B cell (primary cell): ENCODE data around the gene RGS6. TPM values are rescaled to one million over a fixed set of nuclear protein-coding genes. Genes with fewer than 3 reads are reported as not detected.

Experiments
- ATAC-seq: fragments of 200-7000 bp; cut with Tn5 transposase; one replicate; pipeline ENCODE4 v1.10.0; 2021; ENCODE audit warnings: low read depth, mild to moderate bottlenecking, moderate number of reproducible peaks, moderate library complexity
- CTCF ChIA-PET: fragments of 350-600 bp; sonication (Branson Sonifier 250); formaldehyde crosslinking; loops from one replicate; lab custom pipeline; 2021; ENCODE audit warnings: antibody characterized with exemption, inconsistent platforms; lab: Charles Lee
- POLR2A ChIA-PET: fragments of 350-600 bp; sonication (Branson Sonifier 250); formaldehyde crosslinking; loops from one replicate; lab custom pipeline; 2021; ENCODE audit warnings: antibody characterized with exemption; lab: Charles Lee
- DNase-seq: peaks from one replicate; pipeline ENCODE4 v3.0.0; 2013
- H2AFZ ChIP-seq: 2 replicates; pipeline ENCODE4 v1.6.1; 2012; ENCODE audit warnings: mild to moderate bottlenecking, low read depth, low read length; ENCODE audit not compliant: insufficient read depth, poor library complexity, severe bottlenecking
- H3K27ac ChIP-seq, 2 donors: 1 replicate in 1 of 2; 2 replicates in 1 of 2; pipeline ENCODE4 v1.5.1; 2012 to 2013; ENCODE audit warnings: low read length in 2 of 2, mild to moderate bottlenecking in 2 of 2, moderate library complexity in 1 of 2
- H3K27me3 ChIP-seq, 4 experiments: fragments of 200-600 bp in 1 of 4; sonication (generic) in 1 of 4; replicated peaks in 1 of 4; 1 replicate in 2 of 4; 2 replicates in 2 of 4; pipeline versions ENCODE4 v1.6.1 to v1.7.0; 2013 to 2016; ENCODE audit warnings: low read length in 3 of 4, mild to moderate bottlenecking in 2 of 4, mixed read lengths in 1 of 4, moderate library complexity in 1 of 4; ENCODE audit not compliant: insufficient read depth in 4 of 4, control insufficient read depth in 3 of 4; ENCODE audit errors: control extremely low read depth in 1 of 4
- H3K36me3 ChIP-seq, 2 experiments: replicated peaks in 1 of 2; 1 replicate in 1 of 2; 2 replicates in 1 of 2; pipeline versions ENCODE4 v1.6.1 to v1.7.1; 2013; ENCODE audit warnings: low read length in 1 of 2; ENCODE audit not compliant: insufficient read depth in 2 of 2, control insufficient read depth in 1 of 2; ENCODE audit errors: control extremely low read depth in 1 of 2, extremely low read depth in 1 of 2
- H3K4me1 ChIP-seq, 2 donors: fragments of 200-600 bp in 1 of 2; sonication (generic) in 1 of 2; 1 replicate in 1 of 2; 2 replicates in 1 of 2; pipeline versions ENCODE4 v1.5.1 to v1.6.1; 2013 to 2017; ENCODE audit warnings: low read length in 2 of 2; ENCODE audit not compliant: control insufficient read depth in 2 of 2, insufficient read depth in 2 of 2
- H3K4me2 ChIP-seq: replicated peaks from 2 replicates; pipeline ENCODE3; 2012; ENCODE audit warnings: mild to moderate bottlenecking, low read depth, low read length; ENCODE audit not compliant: poor library complexity, severe bottlenecking
- H3K4me3 ChIP-seq, 5 experiments: fragments of 200-600 bp in 1 of 5; sonication (generic) in 1 of 5; 1 replicate in 3 of 5; 2 replicates in 2 of 5; pipeline versions ENCODE4 v1.5.1 to v1.7.0; 2011 to 2016; ENCODE audit warnings: low read length in 4 of 5, mild to moderate bottlenecking in 4 of 5, low read depth in 2 of 5, control low read depth in 1 of 5, moderate library complexity in 1 of 5; ENCODE audit not compliant: insufficient read depth in 1 of 5; ENCODE audit errors: control extremely low read depth in 1 of 5, extremely low read depth in 1 of 5
- H3K79me2 ChIP-seq: fragments of 200-600 bp; sonication (generic); one replicate; pipeline ENCODE4 v1.6.0; 2016; ENCODE audit warnings: low read length; ENCODE audit not compliant: control insufficient read depth, insufficient read depth
- H3K9ac ChIP-seq: fragments of 200-600 bp; sonication (generic); 2 replicates; pipeline ENCODE4 v1.6.1; 2017; ENCODE audit warnings: mild to moderate bottlenecking, low read length, moderate library complexity
- H3K9me3 ChIP-seq, 3 donors: one replicate each; pipeline versions ENCODE4 v1.6.1 to v1.7.1; 2013; ENCODE audit warnings: low read length in 2 of 3; ENCODE audit not compliant: control insufficient read depth in 2 of 3, insufficient read depth in 1 of 3; ENCODE audit errors: control extremely low read depth in 1 of 3
- H4K20me1 ChIP-seq: 2 replicates; pipeline ENCODE4 v1.6.0; 2012; ENCODE audit warnings: mild to moderate bottlenecking, low read length; ENCODE audit not compliant: insufficient read depth, control insufficient read depth, poor library complexity, severe bottlenecking
- H3K27ac Mint-ChIP-seq: one replicate; pipeline ENCODE4 v1.8.0; 2021; ENCODE audit warnings: mixed read lengths
- H3K27me3 Mint-ChIP-seq: one replicate; pipeline ENCODE4 v1.8.0; 2021; ENCODE audit warnings: mixed read lengths
- H3K4me1 Mint-ChIP-seq: one replicate; pipeline ENCODE4 v1.8.0; 2021; ENCODE audit warnings: mixed read lengths
- H3K4me3 Mint-ChIP-seq: one replicate; pipeline ENCODE4 v1.8.0; 2021; ENCODE audit warnings: mixed read lengths
- H3K9me3 Mint-ChIP-seq: one replicate; pipeline ENCODE4 v1.8.0; 2022; ENCODE audit warnings: mixed read lengths; ENCODE audit not compliant: insufficient read depth
- EZH2 ChIP-seq: IDR thresholded peaks from 2 replicates; pipeline ENCODE4 v1.6.1; 2012; ENCODE audit warnings: borderline replicate concordance, low read depth, mild to moderate bottlenecking, moderate library complexity, low read length; ENCODE audit not compliant: insufficient read depth, poor library complexity, severe bottlenecking
- WGBS: methylation state at CpG from one replicate; pipeline ENCODE4 v1.1.5; 2013; ENCODE audit warnings: missing lambda C conversion rate; ENCODE audit not compliant: insufficient coverage; 5-methylcytosine and 5-hydroxymethylcytosine counted together
- intact Hi-C: fragments of 100-400 bp; cut with micrococcal nuclease; formaldehyde crosslinking; loops from one replicate; pipeline ENCODE4 v1.10.0; 2022
- polyA plus RNA-seq: library from polyadenylated mRNA; depleted of rRNA; stranded (reverse); fragments of >200 nt; gene quantifications from 2 replicates; pipeline ENCODE4 v1.2.3, GENCODE V29; 2012
- total RNA-seq, 2 donors: library from RNA; stranded (reverse); fragments of 120-200 nt in 1 of 2; gene quantifications; 1 replicate in 1 of 2; 2 replicates in 1 of 2; pipeline versions ENCODE4 v1.2.3 to v1.2.4, GENCODE V29; 2013 to 2022
- TF ChIP-seq, protein P1 (sequence below): fragments of 200-600 bp; IDR thresholded peaks from one replicate; pipeline ENCODE4 v1.8.0; 2022; ENCODE audit warnings: antibody characterized with exemption, mild to moderate bottlenecking

The RGS6 gene
- total and polyA plus RNA-seq, 2 donors (not counting 1 experiment from before 2014, with no cell fraction given): 0.07 TPM; not detected in 1

DNA sequence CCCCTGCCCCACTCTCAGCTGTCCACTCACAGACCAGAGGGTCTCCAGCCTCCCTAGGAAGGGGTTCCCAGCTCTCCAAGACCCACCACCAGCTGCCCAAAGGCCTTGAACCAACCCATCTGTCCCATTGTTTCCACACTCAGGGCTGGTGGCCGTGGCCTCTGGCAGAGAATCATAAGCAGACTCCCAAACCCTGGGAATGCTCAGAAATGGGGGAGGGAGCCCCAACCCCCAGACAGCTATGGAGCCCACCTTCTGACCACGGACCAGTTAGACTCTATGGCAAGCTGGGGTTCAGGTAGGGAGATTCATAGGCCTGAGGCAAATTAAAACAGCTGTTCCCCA is 681.7 kb downstream of the RGS6 start:
- no peaks in the 10 kb centered on the region for H3K27me3 Mint-ChIP-seq
- H3K79me2 ChIP-seq: no peaks in the 10 kb centered on the region
- CTCF ChIA-PET: no interaction called here

DNA sequence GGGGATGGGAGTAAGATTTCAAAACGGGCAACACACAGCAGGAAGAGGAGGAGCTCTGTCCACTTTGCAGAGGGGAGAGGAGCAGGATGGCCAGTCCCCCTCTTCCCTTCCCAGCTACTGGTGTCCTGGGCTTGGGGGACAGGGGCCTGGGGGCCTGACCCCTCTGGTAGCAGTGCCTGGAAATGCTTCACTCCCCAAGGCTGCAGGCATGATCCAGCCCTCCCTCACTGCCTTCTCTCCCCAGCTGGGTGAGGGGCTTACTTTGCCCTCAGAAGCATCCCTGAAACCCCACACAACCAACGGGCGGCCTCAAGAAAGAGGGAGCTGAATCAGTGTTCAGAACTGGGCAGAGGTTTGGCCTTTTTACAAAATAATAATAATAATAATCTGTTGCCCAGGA is 682.1 kb downstream of the RGS6 start:
- TF ChIP-seq EZH2: no peak
- TF ChIP-seq, protein P1, sequence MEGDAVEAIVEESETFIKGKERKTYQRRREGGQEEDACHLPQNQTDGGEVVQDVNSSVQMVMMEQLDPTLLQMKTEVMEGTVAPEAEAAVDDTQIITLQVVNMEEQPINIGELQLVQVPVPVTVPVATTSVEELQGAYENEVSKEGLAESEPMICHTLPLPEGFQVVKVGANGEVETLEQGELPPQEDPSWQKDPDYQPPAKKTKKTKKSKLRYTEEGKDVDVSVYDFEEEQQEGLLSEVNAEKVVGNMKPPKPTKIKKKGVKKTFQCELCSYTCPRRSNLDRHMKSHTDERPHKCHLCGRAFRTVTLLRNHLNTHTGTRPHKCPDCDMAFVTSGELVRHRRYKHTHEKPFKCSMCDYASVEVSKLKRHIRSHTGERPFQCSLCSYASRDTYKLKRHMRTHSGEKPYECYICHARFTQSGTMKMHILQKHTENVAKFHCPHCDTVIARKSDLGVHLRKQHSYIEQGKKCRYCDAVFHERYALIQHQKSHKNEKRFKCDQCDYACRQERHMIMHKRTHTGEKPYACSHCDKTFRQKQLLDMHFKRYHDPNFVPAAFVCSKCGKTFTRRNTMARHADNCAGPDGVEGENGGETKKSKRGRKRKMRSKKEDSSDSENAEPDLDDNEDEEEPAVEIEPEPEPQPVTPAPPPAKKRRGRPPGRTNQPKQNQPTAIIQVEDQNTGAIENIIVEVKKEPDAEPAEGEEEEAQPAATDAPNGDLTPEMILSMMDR: no peak
- peaks cover 0 to 5% (median 0%) of the 10 kb centered on the region in 3 donors for H3K9me3 ChIP-seq
- no peaks in the 10 kb centered on the region for H3K36me3 ChIP-seq
- Mint-ChIP-seq H3K4me3 (no peak overlapping the region), H3K4me1 (peaks cover 4% of the 10 kb centered on the region), H3K9me3 (no peaks in the 10 kb centered on the region), H3K27me3 (no peaks in the 10 kb centered on the region), H3K27ac (no peak overlapping the region)
- H4K20me1 ChIP-seq: no peaks in the 10 kb centered on the region
- intact Hi-C loops: no loop called here
- ATAC-seq (no peak), DNase-seq (no peak)
- no peaks in the 10 kb centered on the region for H3K79me2 ChIP-seq
- H3K4me1 ChIP-seq: peaks cover 3 to 17% of the 10 kb centered on the region in 2 donors
- WGBS: no CpG with 5 or more reads among the region's 3 CpGs
- H3K4me3 ChIP-seq: no peak overlapping the region
- CTCF ChIA-PET: no interaction called here
- no peak overlapping the region for H3K9ac ChIP-seq
- no peak overlapping the region for H3K27ac ChIP-seq
- H3K27me3 ChIP-seq: peaks cover 0 to 4% (median 0%) of the 10 kb centered on the region in 4 experiments
- no peak overlapping the region for H3K4me2 ChIP-seq
- POLR2A ChIA-PET: no interaction called here
- no peak overlapping the region for H2AFZ ChIP-seq

More for the DNA sequence above, 681.7 kb downstream of the RGS6 start:
- intact Hi-C loops: no loop called here
- Histone ChIP-seq H3K36me3 (no peaks in the 10 kb centered on the region), H2AFZ (no peak overlapping the region), H3K4me3 (no peak overlapping the region), H3K27me3 (peaks cover 0 to 4% (median under 1%) of the 10 kb centered on the region in 4 experiments), H3K27ac (no peak overlapping the region), H3K4me2 (no peak overlapping the region), H3K9me3 (peaks cover 0 to 5% (median 0%) of the 10 kb centered on the region in 3 donors), H3K4me1 (peaks cover 3 to 17% of the 10 kb centered on the region in 2 donors), H4K20me1 (no peaks in the 10 kb centered on the region), H3K9ac (no peak overlapping the region)
- H3K4me3 Mint-ChIP-seq: no peak overlapping the region
- 86% methylated on average over 1 of the region's 2 CpGs for WGBS
- H3K9me3 Mint-ChIP-seq: no peaks in the 10 kb centered on the region
- POLR2A ChIA-PET: no interaction called here
- no peak for DNase-seq
- H3K4me1 Mint-ChIP-seq: peaks cover 4% of the 10 kb centered on the region
- no peak overlapping the region for H3K27ac Mint-ChIP-seq
- no peak for ATAC-seq
- TF ChIP-seq, protein P1: no peak
- TF ChIP-seq EZH2: no peak
